Mucosa of descending colon (tissue), 3 donors: ENCODE results near the gene ZMIZ1. TPM values are rescaled to one million over a fixed set of nuclear protein-coding genes. Genes with fewer than 3 reads are reported as not detected.

Source experiments
- ATAC-seq: fragments of 200-7000 bp; cut with Tn5 transposase; one replicate; pipeline ENCODE4 v1.9.1; 2020; ENCODE audit warnings: mild to moderate bottlenecking, moderate library complexity
- DNase-seq, 3 donors: peaks; one replicate each; pipeline ENCODE4 v3.0.0-alpha.2; 2020
- H3K36me3 ChIP-seq: fragments of 200-600 bp; one replicate; pipeline ENCODE4 v1.8.0; 2021; ENCODE audit warnings: low read depth, mild to moderate bottlenecking
- H3K4me1 ChIP-seq: fragments of 200-600 bp; one replicate; pipeline ENCODE4 v1.8.0; 2021; ENCODE audit warnings: low read depth, mild to moderate bottlenecking
- H3K4me3 ChIP-seq: fragments of 200-600 bp; one replicate; pipeline ENCODE4 v1.8.0; 2021; ENCODE audit warnings: mild to moderate bottlenecking
- H3K9me3 ChIP-seq: fragments of 200-600 bp; one replicate; pipeline ENCODE4 v1.8.0; 2021; ENCODE audit warnings: mild to moderate bottlenecking
- intact Hi-C, 2 donors: fragments of 100-400 bp; cut with DNase I in 1 of 2; cut with micrococcal nuclease in 1 of 2; formaldehyde crosslinking; loops; one replicate each; pipeline versions ENCODE4 v1.11.0 to v1.11.1; 2022; cut with DNase I, micrococcal nuclease
- total RNA-seq, 3 donors: library from RNA; stranded (reverse); fragmentation: NEBNext Ultra II Directional in 2 of 3; extraction: Animal tissue kit (Norgen Biotek cat#: 25700) in 2 of 3; gene quantifications; one replicate each; pipeline versions ENCODE4 v1.2.1 to v1.2.4, GENCODE V29; 2021 to 2023
- TF ChIP-seq, protein P1 (sequence below): fragments of 200-600 bp; IDR thresholded peaks from one replicate; pipeline ENCODE4 v1.8.0; 2022; ENCODE audit warnings: antibody characterized with exemption, mild to moderate bottlenecking
- donor health status: DM: no; HTN: no; CAD: no; lungs with moderate emphysema.
- donor health status: DM: no; HTN: no; CAD: no.
- donor health status: DM: no; HTN: yes; CAD: no.

ZMIZ1 gene
- total RNA-seq, 3 donors from 2014 or later = 61.4 to 103 (median 89.1) TPM

- ATAC-seq (no peak), DNase-seq (no peak)
- Histone ChIP-seq H3K36me3 (peaks cover 3% of the 10 kb centered on the region), H3K4me3 (no peak overlapping the region), H3K9me3 (no peaks in the 10 kb centered on the region), H3K4me1 (no peaks in the 10 kb centered on the region)
- intact Hi-C loops = no loop called here
- TF ChIP-seq, protein P1, sequence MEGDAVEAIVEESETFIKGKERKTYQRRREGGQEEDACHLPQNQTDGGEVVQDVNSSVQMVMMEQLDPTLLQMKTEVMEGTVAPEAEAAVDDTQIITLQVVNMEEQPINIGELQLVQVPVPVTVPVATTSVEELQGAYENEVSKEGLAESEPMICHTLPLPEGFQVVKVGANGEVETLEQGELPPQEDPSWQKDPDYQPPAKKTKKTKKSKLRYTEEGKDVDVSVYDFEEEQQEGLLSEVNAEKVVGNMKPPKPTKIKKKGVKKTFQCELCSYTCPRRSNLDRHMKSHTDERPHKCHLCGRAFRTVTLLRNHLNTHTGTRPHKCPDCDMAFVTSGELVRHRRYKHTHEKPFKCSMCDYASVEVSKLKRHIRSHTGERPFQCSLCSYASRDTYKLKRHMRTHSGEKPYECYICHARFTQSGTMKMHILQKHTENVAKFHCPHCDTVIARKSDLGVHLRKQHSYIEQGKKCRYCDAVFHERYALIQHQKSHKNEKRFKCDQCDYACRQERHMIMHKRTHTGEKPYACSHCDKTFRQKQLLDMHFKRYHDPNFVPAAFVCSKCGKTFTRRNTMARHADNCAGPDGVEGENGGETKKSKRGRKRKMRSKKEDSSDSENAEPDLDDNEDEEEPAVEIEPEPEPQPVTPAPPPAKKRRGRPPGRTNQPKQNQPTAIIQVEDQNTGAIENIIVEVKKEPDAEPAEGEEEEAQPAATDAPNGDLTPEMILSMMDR = no peak
These were observed 146.8 kb downstream of the ZMIZ1 start for GRCh38 chr10:79215531-79215930.

DNA sequence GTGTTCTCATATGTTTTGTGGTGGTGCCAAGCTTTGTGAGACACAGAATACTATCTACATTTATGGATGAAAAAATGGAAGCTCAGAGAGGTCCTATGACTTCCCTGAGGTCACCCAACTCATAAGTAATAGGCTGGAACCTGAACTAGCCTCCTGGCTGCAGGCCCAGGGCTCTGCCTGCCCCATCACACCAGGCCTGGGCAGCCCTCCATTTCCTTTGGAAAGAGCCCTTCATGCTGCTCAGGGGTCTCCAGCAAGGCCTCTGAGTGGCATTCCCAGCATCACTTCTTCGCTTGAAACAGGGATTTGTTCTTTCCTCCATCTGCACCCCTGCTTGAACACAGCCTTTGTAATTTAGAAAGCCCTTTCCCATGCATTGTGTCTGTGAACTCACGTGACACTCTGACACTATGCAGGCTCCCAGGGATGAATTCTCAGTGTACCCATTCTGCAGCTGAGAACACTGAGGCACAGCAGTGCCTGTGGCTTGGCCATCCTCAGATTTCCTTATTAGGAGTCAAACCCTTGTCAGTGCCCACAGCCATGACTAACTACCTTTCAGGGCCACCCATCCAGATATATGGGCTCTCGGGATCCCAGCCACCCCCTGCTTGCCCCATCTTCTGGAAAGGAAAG, 150.7 kb downstream of the ZMIZ1 start:
- H3K4me1 ChIP-seq = peaks cover 2% of the 10 kb centered on the region
- ATAC-seq (no peak), DNase-seq (no peak)
- TF ChIP-seq, protein P1 = no peak
- no peaks in the 10 kb centered on the region for H3K36me3 ChIP-seq
- H3K4me3 ChIP-seq = no peak overlapping the region
- intact Hi-C loops = no loop called here
- H3K9me3 ChIP-seq = no peaks in the 10 kb centered on the region

DNA sequence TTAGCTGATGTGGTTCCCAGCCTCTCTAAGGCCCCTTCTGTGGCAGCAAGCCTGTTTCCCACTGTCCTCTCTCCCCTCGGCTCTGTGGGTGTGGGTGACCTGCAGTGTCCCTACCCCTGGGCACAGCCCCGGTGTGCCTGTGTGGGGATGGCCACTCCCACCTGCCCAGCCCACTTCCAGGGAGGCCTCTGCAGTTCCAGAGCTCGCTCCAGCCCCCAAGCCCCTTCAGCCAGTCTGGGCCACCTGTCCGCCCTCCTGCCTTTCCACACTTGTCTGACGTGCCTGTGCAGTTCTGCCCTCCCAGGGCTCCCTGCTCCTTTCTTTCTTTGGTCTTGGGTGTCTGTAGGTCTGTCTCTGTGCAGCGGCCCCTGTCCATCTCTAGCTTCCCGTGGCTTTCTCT, 151.5 kb downstream of the ZMIZ1 start:
- DNase-seq = no peak
- Histone ChIP-seq H3K4me3 (no peak overlapping the region), H3K9me3 (no peaks in the 10 kb centered on the region), H3K4me1 (peaks cover 2% of the 10 kb centered on the region), H3K36me3 (no peaks in the 10 kb centered on the region)
- TF ChIP-seq, protein P1 = no peak
- ATAC-seq = no peak
- intact Hi-C loops = no loop called here

DNA sequence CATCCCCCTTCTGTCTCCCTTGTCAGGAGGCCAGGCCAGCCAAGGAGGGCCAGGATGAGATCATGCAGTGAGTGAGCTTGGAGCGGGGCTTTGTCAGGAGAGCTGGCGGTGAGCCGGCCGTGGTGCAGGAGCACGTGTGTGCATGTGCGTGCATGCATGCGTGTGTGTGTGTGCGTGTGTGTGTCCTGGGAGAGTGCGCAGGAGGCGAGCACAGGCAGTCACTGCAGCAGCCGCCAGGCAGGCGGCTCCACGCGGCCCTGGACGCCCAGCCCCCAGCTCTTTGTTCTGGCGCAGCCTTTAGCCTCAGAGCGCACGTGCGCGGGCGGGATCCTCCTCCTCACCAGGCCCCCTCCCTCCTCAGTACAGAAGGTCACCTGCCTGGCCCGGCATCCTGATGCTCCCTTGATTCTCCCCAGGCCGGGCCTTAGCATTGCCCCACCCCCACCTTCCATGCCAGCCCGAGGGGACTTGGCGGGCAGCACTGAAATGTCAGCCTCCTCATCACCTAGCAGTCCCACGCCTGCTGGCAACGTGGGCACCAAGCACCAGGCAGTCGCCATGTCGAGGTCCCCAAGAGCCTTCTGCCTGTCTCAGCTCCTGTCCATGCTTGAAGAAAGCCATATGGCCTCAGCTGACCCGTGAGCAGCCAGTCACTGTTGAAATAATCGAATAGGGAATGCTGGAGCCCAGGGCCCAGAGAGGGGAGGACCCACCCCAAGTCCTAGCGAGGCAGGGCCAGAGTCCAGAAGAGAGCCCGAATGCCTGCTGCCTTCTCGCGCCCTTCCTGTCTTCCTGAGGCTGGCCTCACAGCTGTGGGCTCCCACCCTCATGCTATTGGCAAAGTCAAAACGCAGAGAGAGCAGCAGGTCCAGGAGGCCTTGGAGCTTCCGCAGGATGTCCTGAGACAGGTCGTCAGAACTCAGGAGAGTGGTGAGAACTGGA, 152.6 kb downstream of the ZMIZ1 start:
- Histone ChIP-seq H3K9me3 (no peaks in the 10 kb centered on the region), H3K36me3 (no peaks in the 10 kb centered on the region), H3K4me3 (no peak overlapping the region), H3K4me1 (peaks cover 2% of the 10 kb centered on the region)
- intact Hi-C loops = no loop called here
- peak; percentile 18 for ATAC-seq
- TF ChIP-seq, protein P1 = no peak
- peak in 2 of 3 donors; percentile 47 to 73 for DNase-seq

GRCh38 chr10:79222186-79222585, 153.4 kb downstream of the ZMIZ1 start:
- H3K4me3 ChIP-seq = no peak overlapping the region
- H3K36me3 ChIP-seq = no peaks in the 10 kb centered on the region
- TF ChIP-seq, protein P1 = no peak
- H3K4me1 ChIP-seq = peaks cover 2% of the 10 kb centered on the region
- intact Hi-C loops = no loop called here
- ATAC-seq (no peak), DNase-seq (no peak)
- H3K9me3 ChIP-seq = no peaks in the 10 kb centered on the region
